Measurements from ENCODE around the gene TNFAIP8. TPM values are rescaled to one million over a fixed set of nuclear protein-coding genes. Genes with fewer than 3 reads are reported as not detected.

TNFAIP8 gene
- total RNA-seq, 1 donor from 2014 or later, result 25.9 TPM

GRCh38 chr5:119340597-119341218 is 15.1 kb upstream of the TNFAIP8 start:
- Histone ChIP-seq H3K4me2 (ENCODE audit: low read length) (no peak overlapping the region), H3K4me3 (ENCODE audit: insufficient read depth, low read depth, low read length) (no peak overlapping the region), H3K4me1 (ENCODE audit: insufficient read depth, low read length) (peaks cover 20% of the 10 kb centered on the region), H2AFZ (ENCODE audit: low read depth, low read length) (no peak overlapping the region), H3K9ac (ENCODE audit: low read length) (no peak overlapping the region), H3K27me3 (ENCODE audit: insufficient read depth, low read length) (no peaks in the 10 kb centered on the region), H4K20me1 (ENCODE audit: insufficient read depth, low read length) (no peaks in the 10 kb centered on the region), H3K9me3 (ENCODE audit: insufficient read depth, low read depth, low read length) (no peaks in the 10 kb centered on the region), H3K79me2 (ENCODE audit: insufficient read depth, low read length) (peaks cover 2% of the 10 kb centered on the region), H3K27ac (ENCODE audit: low read depth, low read length) (no peak overlapping the region), H3K36me3 (ENCODE audit: insufficient read depth, low read length) (no peaks in the 10 kb centered on the region)
- Mint-ChIP-seq H3K27ac (ENCODE audit: unreplicated experiment) (no peak overlapping the region), H3K36me3 (ENCODE audit: low read depth, unreplicated experiment) (no peaks in the 10 kb centered on the region), H3K4me1 (ENCODE audit: low read depth, unreplicated experiment) (peaks cover 32% of the 10 kb centered on the region), H3K9me3 (ENCODE audit: unreplicated experiment) (no peaks in the 10 kb centered on the region), H3K4me3 (ENCODE audit: unreplicated experiment) (peak overlapping the region; percentile 20), H3K27me3 (ENCODE audit: low read depth, unreplicated experiment) (no peaks in the 10 kb centered on the region)
- no peak for FAIRE-seq
- DNase-seq (ENCODE audit: low read depth), result no peak
- TF ChIP-seq CTCF (IDR thresholded peaks at IDR 0.05; ENCODE audit: insufficient read depth, low read depth, low read length), result no peak
- no peak for TF ChIP-seq EZH2 (IDR thresholded peaks at IDR 0.05; ENCODE audit: insufficient read depth, low read length)

GRCh38 chr5:119341452-119342349 is 14.1 kb upstream of the TNFAIP8 start:
- H2AFZ ChIP-seq (ENCODE audit: low read depth, low read length), result no peak overlapping the region

More at GRCh38 chr5:119341452-119342349, 14.1 kb upstream of the TNFAIP8 start:
- TF ChIP-seq EZH2 (IDR thresholded peaks at IDR 0.05; ENCODE audit: insufficient read depth, low read length) (no peak), CTCF (IDR thresholded peaks at IDR 0.05; ENCODE audit: insufficient read depth, low read depth, low read length) (no peak)
- no peaks in the 10 kb centered on the region for H3K36me3 Mint-ChIP-seq (ENCODE audit: low read depth, unreplicated experiment)
- no peaks in the 10 kb centered on the region for H3K27me3 Mint-ChIP-seq (ENCODE audit: low read depth, unreplicated experiment)
- FAIRE-seq (no peak), DNase-seq (ENCODE audit: low read depth) (no peak)
- H3K4me3 Mint-ChIP-seq (ENCODE audit: unreplicated experiment), result no peak overlapping the region
- H3K27ac Mint-ChIP-seq (ENCODE audit: unreplicated experiment), result no peak overlapping the region
- H3K4me2 ChIP-seq (ENCODE audit: low read length), result no peak overlapping the region
- no peak overlapping the region for H3K9ac ChIP-seq (ENCODE audit: low read length)
- no peaks in the 10 kb centered on the region for H4K20me1 ChIP-seq (ENCODE audit: insufficient read depth, low read length)
- no peak overlapping the region for H3K4me3 ChIP-seq (ENCODE audit: insufficient read depth, low read depth, low read length)
- H3K4me1 ChIP-seq (ENCODE audit: insufficient read depth, low read length), result peaks cover 20% of the 10 kb centered on the region
- H3K27me3 ChIP-seq (ENCODE audit: insufficient read depth, low read length), result no peaks in the 10 kb centered on the region
- H3K27ac ChIP-seq (ENCODE audit: low read depth, low read length), result no peak overlapping the region
- H3K9me3 ChIP-seq (ENCODE audit: insufficient read depth, low read depth, low read length), result no peaks in the 10 kb centered on the region
- peaks cover 37% of the 10 kb centered on the region for H3K4me1 Mint-ChIP-seq (ENCODE audit: low read depth, unreplicated experiment)
- no peaks in the 10 kb centered on the region for H3K36me3 ChIP-seq (ENCODE audit: insufficient read depth, low read length)
- no peaks in the 10 kb centered on the region for H3K9me3 Mint-ChIP-seq (ENCODE audit: unreplicated experiment)
- H3K79me2 ChIP-seq (ENCODE audit: insufficient read depth, low read length), result peaks cover 2% of the 10 kb centered on the region
